GM10266 (cell line): Measurements from ENCODE around the gene RIPOR1.
"Not testable (repeated sequence)": the region's sequence is repeated elsewhere in the genome, so short reads cannot be mapped to it uniquely, and the experiment has no call there.

ENCODE experiments used
- DNase-seq: peaks from one replicate; pipeline ENCODE4 v3.0.0; 2012; ENCODE audit errors: extremely low spot score
- TF ChIP-seq, protein P1 (sequence below): IDR thresholded peaks from 2 replicates; pipeline ENCODE4 v1.5.1; 2012; ENCODE audit warnings: mild to moderate bottlenecking, low read depth; ENCODE audit not compliant: control insufficient read depth, insufficient read depth; ENCODE audit errors: missing control alignments

Gene RIPOR1

DNA sequence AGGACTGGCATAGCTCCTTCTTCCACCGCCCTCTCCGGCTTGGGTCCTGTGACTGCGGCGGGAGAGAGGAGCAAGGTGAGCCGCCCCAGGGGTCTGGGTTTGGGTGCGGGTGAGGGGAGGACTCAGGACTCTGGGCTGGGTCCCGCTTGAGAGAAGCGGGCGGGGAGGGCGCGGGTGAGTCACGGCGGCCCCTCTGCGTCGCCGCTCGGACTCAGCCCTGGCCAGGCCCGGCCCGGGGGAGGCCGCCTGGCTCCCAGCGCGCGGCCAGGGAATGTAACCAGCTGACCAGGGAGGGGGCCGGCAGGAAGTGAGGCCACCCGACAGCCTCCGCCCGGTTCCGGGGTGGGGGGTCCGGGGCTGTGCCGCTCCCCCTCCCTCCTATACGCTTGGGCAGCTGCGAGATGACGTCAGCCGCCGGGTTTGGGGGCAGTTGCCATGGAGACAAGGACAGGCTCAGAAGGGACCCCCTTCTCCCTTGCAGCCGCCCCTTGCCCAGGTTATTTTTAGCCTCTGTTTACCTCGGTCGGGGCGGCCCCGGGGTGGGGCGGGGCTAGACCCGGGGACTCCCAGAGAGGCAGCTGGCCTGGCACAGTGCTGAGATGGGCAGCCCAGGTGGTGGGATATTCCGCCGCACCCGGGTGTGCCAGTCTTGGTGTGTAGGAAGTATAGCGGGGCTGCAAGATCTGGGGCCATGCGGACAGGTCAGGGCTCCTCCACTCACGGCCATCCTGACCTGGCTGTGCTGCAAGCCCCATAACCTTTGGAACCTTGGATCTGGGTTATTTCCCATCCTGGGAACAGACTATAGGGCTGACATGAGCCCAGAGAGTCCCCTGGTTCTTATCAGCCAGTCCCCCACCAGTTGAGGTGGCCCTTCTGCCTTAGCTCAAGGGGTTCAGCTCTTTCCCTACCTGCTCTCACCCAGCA lies 1.6 kb downstream of the RIPOR1 start:
- DNase-seq, result peak; percentile 82
- TF ChIP-seq, protein P1, sequence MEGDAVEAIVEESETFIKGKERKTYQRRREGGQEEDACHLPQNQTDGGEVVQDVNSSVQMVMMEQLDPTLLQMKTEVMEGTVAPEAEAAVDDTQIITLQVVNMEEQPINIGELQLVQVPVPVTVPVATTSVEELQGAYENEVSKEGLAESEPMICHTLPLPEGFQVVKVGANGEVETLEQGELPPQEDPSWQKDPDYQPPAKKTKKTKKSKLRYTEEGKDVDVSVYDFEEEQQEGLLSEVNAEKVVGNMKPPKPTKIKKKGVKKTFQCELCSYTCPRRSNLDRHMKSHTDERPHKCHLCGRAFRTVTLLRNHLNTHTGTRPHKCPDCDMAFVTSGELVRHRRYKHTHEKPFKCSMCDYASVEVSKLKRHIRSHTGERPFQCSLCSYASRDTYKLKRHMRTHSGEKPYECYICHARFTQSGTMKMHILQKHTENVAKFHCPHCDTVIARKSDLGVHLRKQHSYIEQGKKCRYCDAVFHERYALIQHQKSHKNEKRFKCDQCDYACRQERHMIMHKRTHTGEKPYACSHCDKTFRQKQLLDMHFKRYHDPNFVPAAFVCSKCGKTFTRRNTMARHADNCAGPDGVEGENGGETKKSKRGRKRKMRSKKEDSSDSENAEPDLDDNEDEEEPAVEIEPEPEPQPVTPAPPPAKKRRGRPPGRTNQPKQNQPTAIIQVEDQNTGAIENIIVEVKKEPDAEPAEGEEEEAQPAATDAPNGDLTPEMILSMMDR, result no peak

DNA sequence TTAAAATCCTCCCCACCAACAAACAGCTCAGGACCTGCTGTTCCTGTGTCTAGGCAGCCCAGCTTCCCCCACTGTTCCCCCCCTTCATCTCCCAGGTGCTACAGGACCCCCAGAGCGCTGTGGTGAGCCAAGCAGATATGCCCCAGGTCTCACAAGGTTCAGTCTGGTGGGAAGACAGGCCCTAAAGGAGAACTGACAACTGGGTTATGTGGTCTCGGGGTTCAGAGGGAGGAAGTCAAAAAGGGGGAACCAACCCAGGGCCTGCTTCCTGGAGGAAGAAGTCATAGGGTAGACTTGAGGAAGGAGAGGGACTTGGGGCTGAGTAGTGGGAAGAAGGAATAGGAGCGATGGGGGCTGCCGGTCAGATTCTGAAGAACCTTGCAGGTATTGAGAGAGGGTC lies 2.6 kb downstream of the RIPOR1 start:
- TF ChIP-seq, protein P1, result no peak
- DNase-seq, result no peak

DNA sequence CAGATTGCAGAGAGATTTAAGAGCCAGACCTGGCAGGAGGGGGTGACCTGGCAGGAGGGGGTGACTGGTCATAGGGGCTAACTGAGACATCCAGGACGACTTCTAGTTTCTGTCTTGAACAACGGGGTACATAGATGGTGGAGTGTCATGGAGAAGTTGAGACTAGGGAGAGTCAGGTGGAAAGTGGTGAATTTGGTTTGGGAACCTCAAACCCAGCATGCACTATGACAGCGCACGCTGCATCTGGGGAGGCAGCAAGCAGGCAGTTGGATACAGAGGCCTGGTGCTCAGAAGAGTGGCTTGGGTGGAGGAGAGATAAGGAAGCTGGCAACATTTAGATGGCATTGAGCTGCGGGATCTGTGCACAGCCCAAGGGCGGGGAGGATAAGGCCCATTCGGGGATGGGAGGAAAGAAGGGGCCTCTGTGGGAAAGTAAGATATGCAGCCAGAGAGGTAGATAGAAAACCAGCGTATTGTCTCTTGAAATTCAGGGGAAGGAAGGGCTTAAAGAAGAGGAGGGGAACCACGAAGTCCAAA lies 4.5 kb downstream of the RIPOR1 start:
- DNase-seq, result no peak
- TF ChIP-seq, protein P1, result no peak

DNA sequence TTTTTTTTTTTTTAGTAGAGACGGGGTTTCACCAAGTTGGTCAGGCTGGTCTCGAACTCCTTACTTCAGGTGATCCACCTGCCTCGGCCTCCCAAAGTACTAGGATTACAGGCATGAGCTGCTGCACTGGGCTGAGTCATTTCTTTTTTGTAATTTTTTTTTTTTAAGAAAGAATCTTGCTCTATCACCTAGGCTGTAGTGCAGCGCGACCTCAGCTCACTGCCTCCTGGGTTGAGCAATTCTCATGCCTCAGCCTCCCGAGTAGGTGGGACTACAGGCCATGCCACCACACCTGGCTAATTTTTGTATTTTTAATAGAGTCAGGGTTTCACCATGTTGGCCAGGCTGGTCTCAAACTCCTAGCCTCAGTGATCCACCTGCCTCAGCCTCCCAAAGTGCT lies 5.4 kb downstream of the RIPOR1 start:
- DNase-seq, result not testable (repeated sequence)

GRCh38 chr16:67534431-67534830 lies 5.8 kb downstream of the RIPOR1 start:
- TF ChIP-seq, protein P1, result no peak
- DNase-seq, result no peak

DNA sequence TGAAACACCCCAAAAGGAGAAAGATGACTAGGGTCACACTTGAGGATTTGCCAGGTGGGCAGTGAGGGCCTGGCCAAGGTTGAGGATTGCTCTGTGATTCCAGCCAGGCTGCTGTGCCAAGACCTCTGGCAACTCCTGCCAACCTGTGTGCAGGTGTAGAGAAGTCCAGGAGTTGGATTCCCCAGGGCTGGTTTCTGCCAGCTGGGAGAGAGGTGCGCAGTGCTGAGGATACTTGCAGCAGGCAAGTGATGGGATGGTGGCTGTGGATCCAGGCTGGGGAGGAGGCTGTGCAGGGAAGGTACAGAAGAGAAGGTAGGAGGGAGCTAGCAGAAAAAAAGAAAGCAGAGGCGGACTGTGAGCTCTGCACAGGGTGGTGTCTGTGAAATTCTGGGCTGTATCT lies 6.6 kb downstream of the RIPOR1 start:
- TF ChIP-seq, protein P1, result no peak
- no peak for DNase-seq

GRCh38 chr16:67537270-67537635 lies 8.6 kb downstream of the RIPOR1 start:
- TF ChIP-seq, protein P1, result no peak
- peak; percentile 78 for DNase-seq
